SU-DHL-6 (cell line): ENCODE data around the gene PCDHB8.

Source experiments
- CTCF ChIP-seq: fragments of 200-600 bp; sonication (generic); IDR thresholded peaks from one replicate; pipeline ENCODE4 v1.5.1; 2017; ENCODE audit warnings: antibody characterized with exemption, mild to moderate bottlenecking, low read length, moderate library complexity; ENCODE audit not compliant: insufficient read depth, poor library complexity, severe bottlenecking
- EZH2phosphoT487 ChIP-seq: fragments of 200-600 bp; sonication (generic), shearing (Covaris generic); conservative IDR thresholded peaks from 2 replicates; pipeline ENCODE4 v1.6.1; 2018; ENCODE audit warnings: mild to moderate bottlenecking, antibody characterized with exemption, low read length, moderate library complexity, mixed read lengths

GRCh38 chr5:141149812-141150211 is 27.8 kb upstream of the PCDHB8 start, which contains the start of gene PCDHB6:
- TF ChIP-seq CTCF (peak; percentile 32), EZH2phosphoT487 (no peak)
